Kidney epithelial cell (primary cell): Measurements from ENCODE around the gene TARP.
"Not testable (repeated sequence)": the region's sequence is repeated elsewhere in the genome, so short reads cannot be mapped to it uniquely, and the experiment has no call there.

Source experiments
- DNase-seq: peaks from one replicate; pipeline ENCODE4 v3.0.0-alpha.2; 2010; ENCODE audit warnings: low read depth
- H3K27me3 ChIP-seq: 2 replicates; pipeline ENCODE4 v1.6.0; 2011; ENCODE audit warnings: low read length; ENCODE audit not compliant: control insufficient read depth, insufficient read depth
- H3K36me3 ChIP-seq: 2 replicates; pipeline ENCODE4 v1.5.1; 2011; ENCODE audit warnings: low read length; ENCODE audit not compliant: control insufficient read depth, insufficient read depth
- H3K4me3 ChIP-seq: 2 replicates; pipeline ENCODE4 v1.5.1; 2011; ENCODE audit warnings: low read depth, mild to moderate bottlenecking, control low read depth, low read length
- CTCF ChIP-seq: IDR thresholded peaks from 2 replicates; pipeline ENCODE4 v1.5.1; 2011; ENCODE audit warnings: mild to moderate bottlenecking, moderate library complexity, low read length, control low read depth, inconsistent platforms; ENCODE audit not compliant: insufficient read depth, poor library complexity, severe bottlenecking

TARP gene

GRCh38 chr7:38262545-38262944, 10.9 kb downstream of the TARP start:
- H3K36me3 ChIP-seq: no peaks in the 10 kb centered on the region
- no peak for DNase-seq
- no peak for TF ChIP-seq CTCF
- no peaks in the 10 kb centered on the region for H3K27me3 ChIP-seq
- no peak overlapping the region for H3K4me3 ChIP-seq

GRCh38 chr7:38262026-38262425, 11.4 kb downstream of the TARP start:
- not testable (repeated sequence) for H3K27me3 ChIP-seq, H3K36me3 ChIP-seq, DNase-seq, H3K4me3 ChIP-seq

GRCh38 chr7:38261601-38262000, 11.8 kb downstream of the TARP start:
- H3K36me3 ChIP-seq, H3K27me3 ChIP-seq, DNase-seq, H3K4me3 ChIP-seq: not testable (repeated sequence)

- not testable (repeated sequence) for DNase-seq, H3K27me3 ChIP-seq, H3K4me3 ChIP-seq
These were observed 14.3 kb downstream of the TARP start for GRCh38 chr7:38259157-38259556.

GRCh38 chr7:38257350-38257677, 16.1 kb downstream of the TARP start:
- no peak for TF ChIP-seq CTCF
- no peaks in the 10 kb centered on the region for H3K36me3 ChIP-seq
- H3K4me3 ChIP-seq: no peak overlapping the region
- DNase-seq: no peak
- no peaks in the 10 kb centered on the region for H3K27me3 ChIP-seq

More at GRCh38 chr7:38259157-38259556, 14.3 kb downstream of the TARP start:
- H3K36me3 ChIP-seq: not testable (repeated sequence)

GRCh38 chr7:38249849-38250248, 23.6 kb downstream of the TARP start:
- H3K27me3 ChIP-seq, H3K36me3 ChIP-seq, DNase-seq, H3K4me3 ChIP-seq: not testable (repeated sequence)

- H3K4me3 ChIP-seq: no peak overlapping the region
- TF ChIP-seq CTCF: no peak
- no peak for DNase-seq
- H3K27me3 ChIP-seq: no peaks in the 10 kb centered on the region
- no peaks in the 10 kb centered on the region for H3K36me3 ChIP-seq
These were observed 25.3 kb downstream of the TARP start for GRCh38 chr7:38248069-38248567.

GRCh38 chr7:38245409-38245977, 27.9 kb downstream of the TARP start:
- Histone ChIP-seq H3K4me3 (no peak overlapping the region), H3K27me3 (no peaks in the 10 kb centered on the region), H3K36me3 (no peaks in the 10 kb centered on the region)
- DNase-seq: no peak
- no peak for TF ChIP-seq CTCF
